GM18907 (cell line): ENCODE measurements around the gene ZNF555.

Experiments used
- ATAC-seq: cut with Tn5 transposase; IDR thresholded peaks from one replicate; pipeline ENCODE4 v1.9.1; 2021; ENCODE audit warnings: mild to moderate bottlenecking, moderate library complexity; ENCODE audit not compliant: unreplicated experiment

The ZNF555 gene

GRCh38 chr19:2822846-2823245 lies 18.4 kb upstream of the ZNF555 start:
- no peak for ATAC-seq

GRCh38 chr19:2823646-2824045 lies 17.6 kb upstream of the ZNF555 start:
- ATAC-seq, result no peak

- ATAC-seq, result no peak
These were observed 17.1 kb upstream of the ZNF555 start for GRCh38 chr19:2824129-2824528.

GRCh38 chr19:2827022-2827421 lies 14.3 kb upstream of the ZNF555 start:
- ATAC-seq, result no peak

- no peak for ATAC-seq
These were observed 13.3 kb upstream of the ZNF555 start for GRCh38 chr19:2827840-2828489.

GRCh38 chr19:2834294-2834871 lies 6.9 kb upstream of the ZNF555 start:
- ATAC-seq, result no peak

GRCh38 chr19:2837430-2837829 lies 3.8 kb upstream of the ZNF555 start:
- ATAC-seq, result no peak

- no peak for ATAC-seq
These were observed 740 bp downstream of the ZNF555 start for GRCh38 chr19:2841855-2842574.

GRCh38 chr19:2845107-2845506 lies 3.8 kb downstream of the ZNF555 start:
- ATAC-seq, result no peak

- ATAC-seq, result no peak
These were observed 5.1 kb downstream of the ZNF555 start for GRCh38 chr19:2846180-2846894.

GRCh38 chr19:2847507-2847906 lies 6.2 kb downstream of the ZNF555 start:
- no peak for ATAC-seq

- ATAC-seq, result no peak
These were observed 7.3 kb downstream of the ZNF555 start for GRCh38 chr19:2848616-2849015.

GRCh38 chr19:2850256-2850925 lies 9.1 kb downstream of the ZNF555 start:
- no peak for ATAC-seq

GRCh38 chr19:2852598-2852997 lies 11.3 kb downstream of the ZNF555 start:
- ATAC-seq, result no peak

- no peak for ATAC-seq
These were observed 11.8 kb downstream of the ZNF555 start for GRCh38 chr19:2853015-2853606.

- no peak for ATAC-seq
These were observed 13.6 kb downstream of the ZNF555 start for GRCh38 chr19:2854849-2855248.

- ATAC-seq, result no peak
These were observed 15.3 kb downstream of the ZNF555 start for GRCh38 chr19:2856457-2857050.

GRCh38 chr19:2858864-2859263 lies 17.6 kb downstream of the ZNF555 start:
- no peak for ATAC-seq

- no peak for ATAC-seq
These were observed 22.5 kb downstream of the ZNF555 start for GRCh38 chr19:2863816-2864215.

- ATAC-seq, result no peak
These were observed 24.2 kb downstream of the ZNF555 start for GRCh38 chr19:2865334-2866100.
